Spleen (tissue), 7 donors: Measurements from ENCODE around the gene NME2.

Source experiments
- CTCF ChIP-seq, 11 experiments: fragments of 200-600 bp in 7 of 11; fragments of 450-650 bp in 4 of 11; sonication (generic) in 4 of 11; IDR thresholded peaks in 8 of 11; conservative IDR thresholded peaks in 3 of 11; 1 replicate in 7 of 11; 2 replicates in 4 of 11; pipeline versions ENCODE4 v1.4.0 to v1.8.0; 2016 to 2021; ENCODE audit warnings: antibody characterized with exemption in 11 of 11, inconsistent platforms in 4 of 11, mild to moderate bottlenecking in 1 of 11
- POLR2A ChIP-seq, 3 donors: fragments of 450-650 bp; IDR thresholded peaks; one replicate each; pipeline ENCODE4 v1.5.1; 2017; ENCODE audit warnings: antibody characterized with exemption in 3 of 3, mild to moderate bottlenecking in 1 of 3
- POLR2AphosphoS5 ChIP-seq, 3 donors: sonication (generic); formaldehyde crosslinking; IDR thresholded peaks; one replicate each; pipeline ENCODE4 v1.5.1; 2017; ENCODE audit warnings: antibody characterized with exemption in 3 of 3
- donor health status: DM: no; HTN: no; CAD: no; lungs with moderate emphysema.
- donor health status: DM: no; HTN: no; CAD: no.
- donor health status: DM: no; HTN: no; CAD: no.

GRCh38 chr17:51184124-51184523 is 17.9 kb downstream of the NME2 start:
- TF ChIP-seq CTCF (IDR thresholded peaks at IDR 0.05 in 8 of 11, conservative IDR thresholded peaks at IDR 0.05 in 3 of 11) (no peak), POLR2A (IDR thresholded peaks at IDR 0.05) (no peak), POLR2AphosphoS5 (IDR thresholded peaks at IDR 0.05) (no peak)
